Large intestine (tissue), 3 donors: ENCODE data around the gene MYO1B. TPM values are rescaled to one million over a fixed set of nuclear protein-coding genes. Genes with fewer than 3 reads are reported as not detected.

ENCODE experiments used
- DNase-seq, 2 donors: peaks; one replicate each; pipeline versions ENCODE4 v3.0.0 to v3.0.0-alpha.2; 2013
- H3K27ac ChIP-seq: one replicate; pipeline ENCODE4 v1.5.1; 2013; ENCODE audit warnings: low read length
- H3K27me3 ChIP-seq: 2 replicates; pipeline ENCODE4 v1.6.1; 2013; ENCODE audit warnings: low read length; ENCODE audit not compliant: control insufficient read depth, insufficient read depth
- H3K36me3 ChIP-seq: 2 replicates; pipeline ENCODE4 v1.6.1; 2013; ENCODE audit warnings: low read length; ENCODE audit not compliant: control insufficient read depth, insufficient read depth
- H3K4me1 ChIP-seq: one replicate; pipeline ENCODE4 v1.6.1; 2013; ENCODE audit warnings: low read length; ENCODE audit not compliant: control insufficient read depth, insufficient read depth
- H3K4me3 ChIP-seq: one replicate; pipeline ENCODE4 v1.5.1; 2013; ENCODE audit warnings: low read length
- H3K9me3 ChIP-seq: one replicate; pipeline ENCODE4 v1.6.1; 2013; ENCODE audit warnings: mild to moderate bottlenecking, low read depth, low read length, moderate library complexity; ENCODE audit not compliant: control insufficient read depth
- WGBS: methylation state at CpG from one replicate; pipeline ENCODE4 v1.1.5; 2013; ENCODE audit warnings: low lambda C conversion rate; ENCODE audit not compliant: insufficient coverage; 5-methylcytosine and 5-hydroxymethylcytosine counted together
- polyA plus RNA-seq: library from polyadenylated mRNA; unstranded; fragments of 120-200 nt; gene quantifications from one replicate; pipeline ENCODE4 v1.2.1, GENCODE V29; 2013

Gene MYO1B
- polyA plus RNA-seq, 1 donor = 37.9 TPM

DNA sequence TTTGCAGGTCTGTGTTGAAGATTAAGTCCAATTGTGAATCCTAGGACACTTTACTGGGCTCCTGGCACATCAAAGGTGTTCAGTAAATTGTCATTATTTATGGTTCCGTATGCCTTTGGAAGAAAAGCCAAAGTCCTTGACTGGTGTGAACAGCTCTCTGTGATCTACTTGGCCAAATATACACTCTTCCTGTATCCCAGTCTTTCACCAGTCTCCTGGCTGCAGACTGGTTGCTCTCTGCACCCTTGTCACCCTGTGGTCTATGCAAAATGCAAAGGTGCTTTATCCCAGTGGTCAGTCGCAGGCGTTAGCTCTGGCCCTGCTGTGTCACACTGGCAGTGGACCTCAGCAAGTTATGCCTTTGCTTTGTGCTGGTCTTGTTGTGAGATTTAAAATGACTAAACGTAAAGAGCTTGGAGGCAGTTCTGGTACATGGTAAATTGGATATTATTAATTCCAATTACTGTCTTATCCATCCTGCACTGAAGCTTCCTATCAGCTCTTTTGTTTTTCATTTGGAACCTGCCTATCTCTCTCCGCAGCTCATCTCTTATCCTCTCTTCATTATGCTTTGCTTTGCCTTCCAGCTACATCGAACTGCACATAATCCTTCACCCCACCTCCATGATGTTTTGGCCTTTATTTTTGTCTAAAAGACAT lies 83.1 kb downstream of the MYO1B start:
- DNase-seq = no peak
- Histone ChIP-seq H3K9me3 (no peaks in the 10 kb centered on the region), H3K36me3 (peaks cover 4% of the 10 kb centered on the region), H3K4me1 (no peaks in the 10 kb centered on the region), H3K4me3 (no peak overlapping the region), H3K27me3 (no peaks in the 10 kb centered on the region), H3K27ac (no peak overlapping the region)
- 94% methylated on average over 2 of the region's 6 CpGs for WGBS

DNA sequence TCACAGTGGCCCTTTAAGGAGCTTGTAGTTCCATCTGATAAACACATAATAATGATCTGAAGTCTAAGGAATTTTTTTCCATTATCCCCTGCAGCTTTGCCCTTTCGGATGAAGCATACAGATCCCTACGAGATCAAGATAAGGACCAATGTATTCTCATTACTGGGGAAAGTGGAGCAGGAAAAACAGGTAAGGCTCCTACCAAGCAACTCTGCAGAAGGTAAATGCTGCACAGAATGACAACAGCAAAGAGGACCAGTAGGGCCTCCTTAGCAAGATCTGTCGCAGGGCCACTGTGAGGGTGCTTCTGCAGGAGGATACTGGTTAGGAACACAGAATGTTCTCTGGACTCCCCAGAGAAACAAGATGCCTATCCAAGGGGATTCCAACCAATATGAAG lies 84.6 kb downstream of the MYO1B start:
- peaks cover 5% of the 10 kb centered on the region for H3K36me3 ChIP-seq
- no peaks in the 10 kb centered on the region for H3K27me3 ChIP-seq
- WGBS = 100% methylated on average over 1 of the region's 3 CpGs
- no peak for DNase-seq
- no peaks in the 10 kb centered on the region for H3K4me1 ChIP-seq
- H3K9me3 ChIP-seq = no peaks in the 10 kb centered on the region
- no peak overlapping the region for H3K4me3 ChIP-seq
- no peak overlapping the region for H3K27ac ChIP-seq

DNA sequence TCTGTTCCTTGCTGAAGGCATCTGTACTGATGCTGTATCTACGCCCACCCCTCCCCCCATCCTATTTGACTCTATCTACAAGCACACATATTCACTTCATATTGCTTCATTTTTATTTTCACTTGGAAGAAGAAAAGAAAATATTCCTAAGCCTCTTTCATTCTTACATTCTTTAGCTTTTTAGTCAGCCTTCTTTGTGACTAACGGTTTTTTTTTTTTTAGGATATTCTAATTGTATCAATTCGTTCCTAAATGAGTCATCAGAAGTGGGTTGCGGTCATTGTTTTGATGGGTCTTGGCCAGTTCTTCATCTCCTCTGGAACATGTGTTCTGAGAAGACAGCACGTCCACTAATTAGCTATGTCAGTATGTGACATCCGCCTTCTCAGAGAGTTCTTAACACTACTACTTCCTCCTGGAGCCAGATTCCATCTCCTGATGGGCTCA lies 88.7 kb downstream of the MYO1B start:
- Histone ChIP-seq H3K4me1 (no peaks in the 10 kb centered on the region), H3K27ac (no peak overlapping the region)
- 95% methylated on average over 4 of the region's 6 CpGs for WGBS

DNA sequence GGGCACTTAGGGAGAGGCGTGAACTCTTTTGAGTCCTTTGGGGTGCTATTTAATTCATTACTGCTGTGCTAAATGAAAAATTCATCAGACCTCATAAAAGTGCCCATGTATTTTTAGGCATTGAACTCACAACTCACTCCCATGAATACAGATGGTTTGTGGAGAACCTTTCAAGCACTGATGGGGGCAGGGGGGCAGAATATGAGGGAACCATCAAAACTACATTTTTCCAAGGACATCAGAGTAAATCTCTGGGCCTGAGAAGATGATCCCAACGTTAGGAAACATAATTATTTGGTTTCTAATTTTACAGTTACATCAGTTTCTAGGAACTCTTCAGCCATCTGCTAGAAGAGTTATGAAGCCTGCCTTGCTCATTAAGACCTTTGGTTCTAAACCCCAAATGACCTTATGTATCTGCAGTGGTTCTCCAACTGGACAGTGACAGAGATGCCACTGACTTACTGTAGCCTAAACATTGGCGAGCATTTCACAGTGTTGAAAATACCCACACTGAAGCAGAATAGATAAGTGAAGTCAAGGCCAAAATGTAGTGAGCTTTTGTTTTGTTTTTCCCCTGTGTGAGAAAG lies 90.8 kb downstream of the MYO1B start:
- H3K4me3 ChIP-seq = no peak overlapping the region
- DNase-seq = no peak
- H3K4me1 ChIP-seq = no peaks in the 10 kb centered on the region
- WGBS = no CpG with 5 or more reads among the region's 3 CpGs
- peaks cover 3% of the 10 kb centered on the region for H3K36me3 ChIP-seq
- H3K27me3 ChIP-seq = no peaks in the 10 kb centered on the region
- no peak overlapping the region for H3K27ac ChIP-seq
- H3K9me3 ChIP-seq = no peaks in the 10 kb centered on the region

More for the DNA sequence above, 88.7 kb downstream of the MYO1B start:
- no peak overlapping the region for H3K4me3 ChIP-seq
- H3K27me3 ChIP-seq = no peaks in the 10 kb centered on the region
- no peak for DNase-seq
- peaks cover 7% of the 10 kb centered on the region for H3K36me3 ChIP-seq
- H3K9me3 ChIP-seq = no peaks in the 10 kb centered on the region

DNA sequence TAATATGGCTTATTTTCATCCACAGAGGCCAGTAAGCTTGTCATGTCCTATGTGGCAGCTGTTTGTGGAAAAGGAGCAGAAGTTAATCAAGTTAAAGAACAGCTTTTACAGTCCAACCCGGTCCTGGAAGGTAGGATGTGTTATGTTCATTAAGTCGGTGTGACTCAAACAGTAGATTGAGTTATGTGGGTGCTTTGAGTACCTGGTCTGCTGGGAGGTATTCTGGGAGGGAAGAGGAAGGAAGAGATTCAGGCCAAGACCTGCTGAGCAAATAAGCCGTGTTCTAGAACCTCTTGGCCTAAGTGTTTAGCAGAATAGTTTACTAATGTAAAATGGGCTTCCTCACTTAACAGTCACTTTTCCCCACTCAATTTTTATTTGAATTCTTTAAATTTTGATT lies 96.2 kb downstream of the MYO1B start:
- H3K36me3 ChIP-seq = peaks cover 6% of the 10 kb centered on the region
- peaks cover 2% of the 10 kb centered on the region for H3K4me1 ChIP-seq
- DNase-seq = no peak
- H3K27me3 ChIP-seq = no peaks in the 10 kb centered on the region
- no peaks in the 10 kb centered on the region for H3K9me3 ChIP-seq
- no peak overlapping the region for H3K27ac ChIP-seq
- no peak overlapping the region for H3K4me3 ChIP-seq
- no CpG with 5 or more reads among the region's 3 CpGs for WGBS

DNA sequence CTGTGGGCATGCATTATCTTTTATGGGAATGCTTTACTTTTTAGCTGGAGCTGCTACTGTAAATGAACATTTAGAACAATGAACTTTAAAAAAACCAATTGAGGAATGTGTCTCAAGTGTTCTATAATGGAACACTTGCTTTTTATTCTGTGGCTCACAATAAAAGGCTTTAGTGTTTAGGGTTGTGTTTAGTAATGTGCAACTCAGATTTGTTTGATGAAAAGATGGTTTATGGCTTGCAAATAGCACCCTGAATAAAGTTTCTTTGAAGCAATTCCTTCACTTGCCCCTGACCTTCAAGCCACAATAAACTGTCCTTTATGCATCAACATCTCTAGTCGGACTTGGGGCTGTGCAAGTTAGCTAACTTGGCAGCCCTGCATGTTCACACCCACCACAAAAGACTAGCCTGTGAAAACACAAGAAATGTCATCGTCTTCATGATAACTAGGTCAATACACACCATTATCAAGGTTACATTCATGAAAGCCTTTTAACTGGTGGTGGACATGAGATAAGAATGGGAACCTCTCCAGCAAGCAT lies 98.7 kb downstream of the MYO1B start:
- Histone ChIP-seq H3K9me3 (no peaks in the 10 kb centered on the region), H3K27ac (no peak overlapping the region), H3K36me3 (peaks cover 21% of the 10 kb centered on the region), H3K4me1 (peaks cover 2% of the 10 kb centered on the region), H3K27me3 (no peaks in the 10 kb centered on the region), H3K4me3 (no peak overlapping the region)
- no peak for DNase-seq
- no CpG with 5 or more reads among the region's 2 CpGs for WGBS

DNA sequence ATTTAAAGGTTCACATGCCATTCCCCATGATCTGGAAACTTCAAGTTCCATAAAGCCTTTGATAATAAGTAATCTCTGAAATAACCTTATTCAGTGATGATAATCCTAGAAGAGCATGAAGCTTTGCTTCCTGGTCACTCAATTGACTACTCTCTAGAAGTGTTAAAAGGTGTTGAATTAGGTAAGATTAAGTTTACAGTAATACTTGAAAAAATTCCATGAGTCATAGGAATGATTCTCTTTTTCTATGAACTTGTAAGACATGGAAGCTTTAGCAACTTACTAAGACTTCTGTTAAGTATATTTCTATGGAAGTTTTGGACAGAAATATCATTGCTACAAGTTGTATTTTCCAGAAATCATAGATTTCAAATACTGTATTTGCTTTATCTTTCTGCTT lies 100.6 kb downstream of the MYO1B start:
- no peak for DNase-seq
- H3K36me3 ChIP-seq = peaks cover 24% of the 10 kb centered on the region
- no peak overlapping the region for H3K27ac ChIP-seq

DNA sequence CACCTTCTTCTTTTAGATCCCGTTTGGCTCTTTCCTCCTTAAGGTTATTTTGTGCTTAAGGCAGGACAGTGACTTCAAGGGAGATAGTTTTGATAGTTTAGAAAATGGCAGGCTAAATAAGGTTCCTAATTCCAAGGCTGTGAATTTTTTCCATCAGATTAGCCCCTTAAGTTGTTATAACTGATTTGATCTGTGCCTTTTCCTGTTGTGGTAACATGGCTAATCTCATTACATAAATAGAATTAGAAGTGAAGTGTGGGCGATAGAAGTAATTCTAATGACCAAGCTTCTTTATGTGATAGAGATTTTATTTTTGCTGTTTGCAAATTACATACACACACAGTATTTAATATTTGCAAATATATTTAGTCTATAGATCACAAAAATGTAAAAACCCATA lies 102.0 kb downstream of the MYO1B start:
- Histone ChIP-seq H3K27me3 (no peaks in the 10 kb centered on the region), H3K4me1 (peaks cover 2% of the 10 kb centered on the region), H3K36me3 (peaks cover 21% of the 10 kb centered on the region), H3K9me3 (no peaks in the 10 kb centered on the region), H3K4me3 (no peak overlapping the region), H3K27ac (no peak overlapping the region)
- WGBS = no CpG with 5 or more reads among the region's 2 CpGs
- no peak for DNase-seq

More for the DNA sequence above, 100.6 kb downstream of the MYO1B start:
- H3K4me3 ChIP-seq = no peak overlapping the region
- H3K9me3 ChIP-seq = no peaks in the 10 kb centered on the region
- peaks cover 2% of the 10 kb centered on the region for H3K4me1 ChIP-seq
- no peaks in the 10 kb centered on the region for H3K27me3 ChIP-seq

DNA sequence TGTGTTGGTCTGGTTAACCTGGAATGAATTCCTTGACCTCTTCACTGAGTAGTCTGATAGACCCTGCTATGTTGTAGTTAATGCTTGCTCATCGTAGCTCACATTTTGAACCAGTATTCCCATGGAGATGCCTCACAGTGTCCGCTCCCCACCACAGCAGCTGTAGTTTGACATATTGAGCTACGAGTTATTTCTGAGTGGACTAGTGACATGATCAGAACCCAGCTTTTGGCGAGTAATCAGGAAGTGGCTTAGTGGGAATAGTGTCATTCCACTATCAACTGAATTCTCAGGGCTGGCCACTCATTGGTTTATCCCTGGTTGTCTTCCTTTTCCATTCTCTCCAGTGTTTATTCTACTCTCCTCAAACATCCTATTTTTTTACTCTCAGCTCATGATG lies 102.7 kb downstream of the MYO1B start:
- Histone ChIP-seq H3K9me3 (no peaks in the 10 kb centered on the region), H3K27ac (no peak overlapping the region), H3K4me3 (no peak overlapping the region), H3K27me3 (no peaks in the 10 kb centered on the region), H3K4me1 (peaks cover 2% of the 10 kb centered on the region), H3K36me3 (peaks cover 20% of the 10 kb centered on the region)
- peak in 1 of 2 donors; percentile 3 for DNase-seq
- 100% methylated on average over 1 of the region's 4 CpGs for WGBS

DNA sequence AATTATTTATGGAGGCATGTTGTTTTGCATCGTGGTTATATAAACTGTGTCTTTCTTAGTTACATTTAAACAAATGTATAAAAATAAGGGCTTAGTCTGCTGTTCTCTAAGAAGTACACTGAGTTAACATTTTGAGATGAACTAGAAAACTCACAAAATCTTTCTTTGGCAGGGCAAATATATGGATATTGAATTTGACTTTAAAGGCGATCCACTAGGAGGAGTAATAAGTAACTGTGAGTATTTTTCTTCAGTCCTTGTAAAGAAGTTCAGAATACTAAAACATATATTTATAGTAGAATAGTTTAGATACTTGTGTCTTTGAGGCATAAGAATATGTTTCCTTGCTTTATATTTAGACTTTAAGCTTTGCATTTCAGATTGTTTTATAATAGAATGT lies 104.8 kb downstream of the MYO1B start:
- 60% methylated on average over 1 of the region's 2 CpGs for WGBS

DNA sequence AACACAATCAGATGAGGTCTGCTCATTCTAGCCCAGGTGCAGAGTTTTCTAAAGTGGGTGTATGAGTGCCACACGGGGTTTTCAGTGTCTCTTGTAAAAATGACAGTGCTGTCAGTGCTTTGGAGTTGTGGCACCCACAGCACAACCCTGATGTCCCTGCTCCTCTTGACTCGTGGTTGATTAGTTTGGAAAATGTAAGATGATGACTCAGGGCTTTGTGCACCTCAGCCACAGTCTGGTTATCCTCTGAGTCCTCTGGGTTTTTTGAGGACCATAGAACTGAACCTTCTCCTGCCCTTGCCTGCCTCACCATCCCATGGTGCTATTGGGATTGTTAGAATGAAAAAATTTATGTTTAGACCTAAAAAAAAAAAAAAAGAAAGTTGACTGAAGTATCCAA lies 105.6 kb downstream of the MYO1B start:
- H3K27ac ChIP-seq = no peak overlapping the region
- WGBS = no CpG with 5 or more reads among the region's 2 CpGs
- H3K36me3 ChIP-seq = peaks cover 22% of the 10 kb centered on the region
- H3K4me3 ChIP-seq = no peak overlapping the region
- H3K9me3 ChIP-seq = no peaks in the 10 kb centered on the region
- no peak for DNase-seq
- H3K4me1 ChIP-seq = no peaks in the 10 kb centered on the region
- H3K27me3 ChIP-seq = no peaks in the 10 kb centered on the region

More for the DNA sequence above, 104.8 kb downstream of the MYO1B start:
- no peak for DNase-seq
- no peak overlapping the region for H3K4me3 ChIP-seq
- H3K4me1 ChIP-seq = no peaks in the 10 kb centered on the region
- no peaks in the 10 kb centered on the region for H3K27me3 ChIP-seq
- H3K9me3 ChIP-seq = no peaks in the 10 kb centered on the region
- H3K36me3 ChIP-seq = peaks cover 21% of the 10 kb centered on the region
- no peak overlapping the region for H3K27ac ChIP-seq
